Hematopoietic multipotent progenitor cell treated with erythropoietin and hydrocortisone succinate and interleukin-3 and kit ligand, for 6 days (in vitro differentiated cells): ENCODE results near the gene NAA50.

ENCODE experiments used
- DNase-seq: peaks from one replicate; pipeline ENCODE4 v3.0.0-alpha.2; 2015

NAA50 gene

DNA sequence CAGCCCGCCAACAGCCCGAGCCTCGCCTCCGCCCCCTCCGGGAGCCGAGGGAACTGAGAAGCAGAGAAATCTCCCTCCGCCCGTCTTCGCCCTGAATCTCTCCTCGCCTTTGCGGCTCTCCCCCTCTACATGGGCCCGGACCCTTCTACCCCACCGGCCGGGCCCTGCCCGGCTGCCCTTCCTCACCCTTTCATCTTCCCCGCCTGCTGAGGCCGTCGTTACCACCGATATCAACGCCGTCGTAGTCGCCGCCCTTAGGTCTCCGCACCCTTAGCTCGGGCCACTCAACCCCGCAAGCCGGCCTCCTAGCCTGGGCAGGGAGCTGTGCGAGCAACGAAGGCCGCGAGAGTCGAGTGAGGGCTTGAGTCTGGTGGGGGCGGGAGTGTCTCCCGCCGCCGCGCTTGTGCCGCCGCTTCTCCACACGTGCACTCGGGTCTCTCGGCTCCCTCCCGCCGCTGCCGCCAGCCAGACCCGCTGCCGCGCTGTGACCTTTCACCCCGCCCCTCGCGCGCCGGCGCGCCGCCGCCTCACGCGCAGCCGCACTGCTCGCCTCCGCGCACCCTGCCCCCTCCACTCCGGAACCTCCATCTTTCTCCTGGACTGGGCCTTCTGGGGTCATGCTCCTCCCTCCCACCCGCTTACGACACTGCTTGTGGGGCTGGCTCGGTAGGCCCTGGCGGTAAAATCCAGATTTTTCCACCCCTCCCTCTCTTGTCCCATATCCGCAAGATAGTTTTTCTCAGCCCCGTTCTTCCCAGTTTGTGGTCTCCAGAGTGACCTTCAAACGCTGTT, at the start of gene NAA50:
TSS of gene NAA50 (minus strand) at position 494 of the 792 bp plus-strand sequence. CDS start at position 194, 300 bp downstream.
- DNase-seq: peak; percentile 94

- no peak for DNase-seq
Observed at GRCh38 chr3:113795693-113796092, 49.6 kb upstream of the NAA50 start.

DNA sequence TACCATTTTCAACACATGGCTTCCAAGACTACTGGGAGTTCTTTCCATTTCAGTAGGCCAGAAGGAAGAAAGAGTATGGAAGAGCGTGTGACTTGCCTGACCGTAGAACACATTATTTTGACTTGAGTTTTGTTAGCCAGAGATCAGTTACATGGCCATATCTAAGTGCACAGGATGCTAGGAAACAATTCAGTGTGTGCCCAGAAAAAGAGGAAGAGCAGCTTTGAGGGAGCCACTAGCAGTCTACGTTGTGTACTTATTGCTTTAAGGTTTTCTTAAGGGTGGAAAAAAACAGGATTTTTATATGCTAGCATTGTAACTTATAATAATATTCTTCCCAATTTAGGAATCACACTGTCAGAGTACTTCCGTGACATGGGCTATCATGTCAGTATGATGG, 48.5 kb upstream of the NAA50 start:
- DNase-seq: peak; percentile 25

GRCh38 chr3:113791381-113791780, 45.3 kb upstream of the NAA50 start:
- no peak for DNase-seq

DNA sequence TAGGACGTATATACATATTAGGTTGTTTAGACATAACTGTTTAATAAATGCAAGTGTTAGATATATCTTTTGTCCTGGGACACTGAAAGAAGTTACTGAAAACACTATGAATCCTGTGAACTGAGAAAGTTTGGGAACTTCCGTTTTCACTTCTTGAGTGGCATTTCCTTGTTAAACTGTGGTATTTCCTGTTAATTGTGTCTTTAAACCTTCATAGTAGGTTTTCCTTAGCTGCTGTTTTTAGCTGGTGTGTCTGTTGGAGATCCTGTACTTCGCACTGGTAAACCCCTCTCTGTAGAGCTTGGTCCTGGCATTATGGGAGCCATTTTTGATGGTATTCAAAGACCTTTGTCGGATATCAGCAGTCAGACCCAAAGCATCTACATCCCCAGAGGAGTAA, 37.9 kb upstream of the NAA50 start:
- peak; percentile 35 for DNase-seq

DNA sequence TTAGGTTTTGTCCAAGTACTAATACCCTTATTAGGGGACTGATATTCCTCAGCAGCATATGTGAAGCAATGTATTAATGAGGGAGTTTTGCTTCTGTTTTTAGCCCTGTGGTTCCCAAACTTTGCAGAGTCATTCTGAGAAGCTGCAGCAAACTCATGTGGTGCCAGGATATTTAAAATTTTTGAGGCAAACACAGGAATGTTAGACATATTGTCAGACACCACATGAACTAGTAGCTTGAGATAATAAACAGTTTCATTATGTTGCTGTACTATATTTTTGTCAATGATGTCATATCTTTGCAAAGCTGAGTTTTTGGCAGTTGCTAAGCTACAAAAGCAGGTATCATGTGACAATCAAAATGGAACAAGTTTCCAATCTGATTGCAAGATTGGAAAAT, 37.4 kb upstream of the NAA50 start:
- peak; percentile 52 for DNase-seq

GRCh38 chr3:113776564-113776963, 30.5 kb upstream of the NAA50 start:
- DNase-seq: no peak

DNA sequence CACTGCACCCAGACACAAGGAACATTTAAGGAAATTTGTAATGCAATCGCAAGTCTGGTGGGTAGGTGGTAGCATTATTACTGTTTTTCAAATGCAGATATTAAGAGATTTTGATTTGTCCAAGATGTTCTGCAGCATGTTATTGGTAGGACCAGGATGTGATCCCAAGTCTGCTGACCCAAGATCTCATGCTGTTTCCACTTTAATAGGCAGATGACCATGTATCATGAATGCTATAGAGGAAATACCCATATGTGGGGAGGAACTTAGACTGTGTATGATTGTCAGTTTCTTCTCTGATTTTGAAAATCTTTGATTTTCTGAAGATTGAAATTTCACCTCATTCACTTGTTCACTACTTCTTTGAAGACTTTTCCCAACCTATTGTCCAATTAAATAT, 29.5 kb upstream of the NAA50 start:
- no peak for DNase-seq

DNA sequence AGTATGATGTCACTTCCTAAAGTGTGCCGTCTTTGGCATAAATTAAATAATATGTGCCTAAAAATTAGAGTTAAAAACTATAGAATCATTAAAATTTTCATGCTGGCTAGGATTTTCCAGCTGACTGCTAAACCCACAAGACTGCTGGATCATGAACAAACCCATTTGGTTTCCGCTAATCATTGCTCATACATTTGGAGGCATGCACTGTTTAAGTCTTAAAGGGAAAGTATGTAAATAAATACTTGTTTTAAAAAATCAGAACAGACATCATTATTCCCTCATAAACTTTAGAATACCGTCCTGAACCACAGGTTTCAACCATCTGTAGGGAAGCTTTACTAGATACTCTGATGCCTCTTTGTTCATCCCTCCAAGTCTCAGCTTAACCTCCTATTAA, 27.3 kb upstream of the NAA50 start:
- DNase-seq: no peak

GRCh38 chr3:113771993-113772392, 25.9 kb upstream of the NAA50 start:
- DNase-seq: no peak

DNA sequence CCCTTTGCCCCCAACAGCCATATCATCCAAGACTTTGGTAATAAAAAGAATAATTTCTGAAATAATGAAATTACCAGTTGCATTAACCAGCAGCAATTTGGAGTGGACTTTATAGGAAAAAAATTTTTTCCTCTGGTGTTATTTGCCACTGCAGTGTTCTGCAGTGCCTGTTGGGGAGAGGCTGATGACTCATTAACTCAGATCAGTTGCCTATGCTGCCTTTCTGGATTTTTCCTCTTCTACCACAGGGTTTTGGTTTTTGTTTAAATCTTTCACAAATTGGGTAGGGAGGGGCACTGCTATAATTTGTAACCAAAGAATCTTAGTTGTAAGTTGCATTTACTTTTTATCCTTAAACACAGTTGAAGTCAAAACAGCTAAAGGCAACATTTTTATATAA, 23.5 kb upstream of the NAA50 start:
- DNase-seq: peak; percentile 32

DNA sequence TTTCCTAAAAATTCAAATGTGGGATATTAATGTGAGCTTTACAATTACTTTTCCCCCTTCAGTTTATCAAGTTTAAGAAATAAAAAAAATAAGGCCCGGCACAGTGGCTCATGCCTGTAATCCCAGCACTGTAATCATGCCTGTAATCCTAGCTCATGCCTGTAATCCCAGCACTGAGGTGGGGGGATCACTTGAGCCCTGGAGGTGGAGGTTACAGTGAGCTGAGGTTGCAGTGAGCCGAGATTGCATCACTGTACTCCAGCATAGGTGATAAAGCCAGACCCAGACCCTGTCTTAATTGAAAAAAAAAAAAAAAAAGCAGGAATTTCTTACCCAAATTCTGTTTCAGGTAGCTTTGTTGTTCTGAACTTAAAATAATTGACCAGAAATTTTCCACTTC, 18.6 kb upstream of the NAA50 start:
- no peak for DNase-seq

DNA sequence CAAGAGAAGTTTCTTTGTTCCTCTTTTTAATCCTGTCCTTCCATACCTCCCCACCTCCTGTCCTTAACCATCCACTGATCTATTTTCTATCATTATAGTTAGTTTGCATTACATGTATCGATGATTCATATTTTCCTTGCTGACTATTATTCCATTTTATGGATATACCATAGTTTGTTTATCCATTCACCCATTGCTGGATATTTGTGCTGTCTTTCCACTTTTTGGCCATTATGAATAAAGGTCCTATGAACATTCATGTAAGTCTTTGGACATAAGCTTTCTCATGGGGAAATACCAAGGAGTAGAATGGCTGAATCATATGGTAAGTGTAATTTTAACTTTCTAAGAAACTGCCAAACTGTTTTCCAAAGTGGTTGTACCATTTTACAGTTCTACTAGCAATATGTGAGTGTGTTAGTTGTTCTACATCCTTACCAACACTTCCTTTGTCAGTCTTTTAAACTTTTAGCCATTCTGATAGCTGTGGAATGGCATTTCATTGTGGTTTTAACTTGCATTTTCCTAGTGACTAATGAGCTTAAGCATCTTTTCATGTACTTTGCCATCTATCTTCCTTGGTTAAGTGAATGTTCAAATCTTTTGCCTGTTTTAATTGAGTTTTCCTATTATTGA, 12.5 kb upstream of the NAA50 start:
- DNase-seq: no peak

DNA sequence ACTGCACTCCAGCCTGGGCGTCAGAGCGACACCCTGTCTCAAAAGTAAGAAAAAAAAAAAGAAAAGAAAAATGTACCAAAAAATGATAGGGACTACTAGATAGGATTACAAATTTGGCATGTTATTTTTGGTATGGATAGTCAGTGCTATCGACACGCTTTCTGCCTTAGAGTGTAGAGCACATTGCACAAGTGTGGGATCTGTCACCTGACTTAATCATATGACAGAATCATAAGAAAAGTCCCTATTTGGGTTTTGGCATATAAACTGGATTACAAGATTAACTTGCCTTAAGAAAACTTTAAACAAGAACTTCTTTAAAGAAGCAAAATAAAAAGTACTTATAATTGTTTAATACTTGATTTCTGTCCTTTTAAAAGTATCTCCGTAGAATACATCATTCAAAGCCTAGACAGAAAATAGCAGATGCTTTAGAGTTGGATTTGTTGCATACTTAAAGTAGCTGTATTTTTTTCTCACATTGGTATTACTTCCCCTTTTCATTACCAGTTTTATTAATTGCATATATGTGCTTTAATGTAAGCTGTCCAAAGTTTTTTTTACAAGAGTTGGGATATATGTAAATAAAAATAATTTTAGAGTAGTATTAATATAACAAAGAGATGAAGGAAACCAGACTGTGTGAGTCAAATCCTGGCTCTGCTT, 8.6 kb upstream of the NAA50 start:
- peak; percentile 42 for DNase-seq

- no peak for DNase-seq
Observed at GRCh38 chr3:113753376-113753985, 7.4 kb upstream of the NAA50 start.

DNA sequence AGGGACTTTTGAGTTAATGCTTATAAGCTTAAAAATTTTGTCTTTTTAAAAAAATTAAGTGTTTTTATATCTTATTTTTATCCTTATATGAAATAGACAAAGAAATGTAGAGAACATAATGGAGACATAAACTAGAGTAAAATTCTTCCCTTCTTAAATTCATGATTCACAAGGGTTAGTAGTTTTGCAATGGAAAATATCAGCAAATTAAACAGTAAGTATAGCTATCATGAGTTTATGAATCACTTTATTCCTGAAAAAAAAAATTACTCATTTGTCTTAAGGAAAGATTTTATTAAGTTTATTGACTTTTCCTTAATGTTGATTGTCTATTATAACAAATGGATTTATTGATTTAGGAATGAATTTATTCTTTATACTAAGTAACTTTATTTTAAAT, 5.1 kb upstream of the NAA50 start:
- no peak for DNase-seq

DNA sequence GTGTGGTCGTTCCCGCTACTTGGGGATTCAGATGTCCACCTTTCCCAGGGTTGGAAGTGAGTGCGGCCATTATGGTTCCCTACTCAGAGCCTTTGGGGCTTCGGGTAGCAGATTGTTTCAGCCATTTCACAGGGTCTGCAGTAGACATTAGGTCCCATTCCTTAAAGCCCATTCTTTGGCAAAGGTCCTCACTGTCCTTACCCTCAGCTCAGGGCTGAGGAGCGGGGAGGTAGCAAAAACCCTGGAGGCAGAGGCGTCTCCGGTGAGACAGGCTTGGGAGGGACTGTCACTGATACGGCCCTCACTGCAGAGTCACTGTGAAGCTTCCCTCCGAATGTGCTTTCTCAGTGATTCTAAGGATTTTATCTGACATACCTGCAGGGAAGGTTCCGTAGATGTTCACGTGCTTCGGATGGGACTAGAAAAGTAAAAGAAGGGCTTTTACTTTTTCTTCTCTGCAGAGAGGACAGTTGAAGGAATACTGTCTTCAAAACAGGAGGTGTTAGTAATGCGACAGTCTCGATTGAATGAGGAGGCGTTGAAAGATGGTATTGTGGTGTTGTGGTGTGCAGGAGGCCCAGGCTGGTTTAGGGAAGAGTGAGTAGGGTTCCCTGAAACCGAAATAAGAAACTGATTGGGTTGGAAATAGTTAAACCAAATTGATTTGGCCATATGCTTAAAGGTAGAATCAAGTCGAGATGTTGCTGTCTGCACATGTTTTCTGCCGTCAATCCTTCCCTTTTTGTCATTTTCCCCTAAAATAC, 1.4 kb upstream of the NAA50 start:
- DNase-seq: peak; percentile 61

- peak; percentile 98 for DNase-seq
Observed at GRCh38 chr3:113746548-113747282, 666 bp upstream of the NAA50 start, which contains the start of gene ATP6V1A. TSS of gene ATP6V1A (plus strand) at chr3:113747035. CDS start at chr3:113778754, 31,719 bp downstream.

GRCh38 chr3:113744941-113745755, 901 bp downstream of the NAA50 start:
- peak; percentile 98 for DNase-seq

DNA sequence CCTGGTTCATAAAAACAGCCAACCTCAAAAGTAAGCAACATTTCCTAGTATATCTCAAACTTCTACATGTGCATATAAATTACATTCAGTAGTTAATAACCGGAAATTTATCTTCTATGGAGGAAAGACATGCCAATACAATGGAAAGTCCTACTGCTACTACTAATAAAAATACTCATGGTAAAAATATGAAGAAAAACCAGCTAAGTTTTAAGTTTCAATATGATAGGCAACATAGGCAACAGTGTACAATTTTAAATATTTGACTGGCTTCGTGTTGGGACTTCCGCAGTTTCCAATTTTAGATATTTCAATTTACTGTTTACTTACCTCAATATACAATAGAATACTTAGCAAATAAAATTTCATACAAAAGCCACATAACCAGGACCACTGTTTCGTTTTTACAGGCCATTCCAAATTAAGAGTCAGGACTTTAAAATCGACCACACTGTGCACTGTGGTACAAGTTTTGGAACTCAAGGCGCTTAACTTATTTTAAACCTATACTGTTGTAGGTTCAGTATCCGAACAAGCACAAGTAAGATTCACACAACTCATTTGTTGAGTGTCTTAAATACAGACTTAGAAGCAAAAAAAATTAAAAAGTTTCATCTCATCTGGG, 2.9 kb downstream of the NAA50 start:
- no peak for DNase-seq

- DNase-seq: no peak
Observed at GRCh38 chr3:113741620-113742019, 4.4 kb downstream of the NAA50 start.
